SKM-1 treated with dmso at 0.1 percent for 144 hours (cell line): ENCODE measurements around the gene TMEM187.
A peak's percentile ranks its signal among the peaks of the same experiment; 100 is the strongest.

Experiments used
- DNase-seq: peaks from one replicate; lab custom pipeline; 2025; ENCODE audit not compliant: unreplicated experiment; lab: John Stamatoyannopoulos, UW

The TMEM187 gene

GRCh38 chrX:153972368-153973126, at the start of gene TMEM187:
Gene TMEM187, plus strand, starts transcription at chrX:153972754. Its CDS starts 9,309 bp downstream, at chrX:153982063.
- peak; percentile 73 for DNase-seq

DNA sequence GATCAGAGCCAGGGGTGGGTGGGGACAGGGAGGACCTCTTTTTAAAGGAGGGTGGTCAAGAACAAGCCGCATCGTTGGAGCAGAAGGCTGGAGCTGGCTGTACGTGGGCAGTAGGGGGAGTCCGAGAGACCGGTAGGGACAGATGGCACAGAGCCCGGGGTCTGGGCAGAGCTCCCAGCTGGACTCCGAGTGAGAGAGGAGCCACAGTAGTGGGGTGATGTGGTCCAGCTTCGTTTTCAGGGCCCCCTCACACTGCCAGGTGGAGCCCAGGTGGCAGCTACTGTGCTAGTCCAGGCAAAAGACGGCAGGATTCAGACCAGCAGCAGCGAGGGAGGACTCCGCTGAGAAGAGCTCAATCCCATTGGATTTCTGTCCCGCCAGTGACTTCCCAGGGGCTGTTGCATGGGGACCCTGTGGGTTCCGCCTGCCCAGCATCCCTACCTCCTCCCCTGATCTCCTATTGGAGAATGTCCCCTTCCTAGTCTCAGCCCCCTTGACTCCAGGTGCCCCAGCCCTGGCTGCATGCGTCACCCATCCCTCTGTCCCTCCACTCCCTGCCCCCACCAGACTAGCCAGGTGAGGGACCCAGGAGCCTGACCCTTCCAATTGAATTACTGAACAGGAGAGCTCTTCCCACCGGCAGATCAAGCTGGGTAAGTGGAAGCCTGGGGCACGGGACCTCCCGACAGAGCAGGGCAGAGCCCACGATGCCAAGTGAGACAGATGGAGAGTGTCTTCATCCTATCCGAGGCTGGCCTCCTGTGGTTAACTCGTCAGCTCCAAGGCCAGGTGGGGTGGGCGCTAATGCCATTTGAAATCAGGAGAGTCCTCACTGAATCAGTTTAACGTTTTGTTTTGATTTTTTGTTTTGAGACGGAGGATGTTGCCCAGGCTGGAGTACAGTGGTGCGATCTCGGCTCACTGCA, 49.4 kb upstream of the TMEM187 start:
- DNase-seq = no peak

DNA sequence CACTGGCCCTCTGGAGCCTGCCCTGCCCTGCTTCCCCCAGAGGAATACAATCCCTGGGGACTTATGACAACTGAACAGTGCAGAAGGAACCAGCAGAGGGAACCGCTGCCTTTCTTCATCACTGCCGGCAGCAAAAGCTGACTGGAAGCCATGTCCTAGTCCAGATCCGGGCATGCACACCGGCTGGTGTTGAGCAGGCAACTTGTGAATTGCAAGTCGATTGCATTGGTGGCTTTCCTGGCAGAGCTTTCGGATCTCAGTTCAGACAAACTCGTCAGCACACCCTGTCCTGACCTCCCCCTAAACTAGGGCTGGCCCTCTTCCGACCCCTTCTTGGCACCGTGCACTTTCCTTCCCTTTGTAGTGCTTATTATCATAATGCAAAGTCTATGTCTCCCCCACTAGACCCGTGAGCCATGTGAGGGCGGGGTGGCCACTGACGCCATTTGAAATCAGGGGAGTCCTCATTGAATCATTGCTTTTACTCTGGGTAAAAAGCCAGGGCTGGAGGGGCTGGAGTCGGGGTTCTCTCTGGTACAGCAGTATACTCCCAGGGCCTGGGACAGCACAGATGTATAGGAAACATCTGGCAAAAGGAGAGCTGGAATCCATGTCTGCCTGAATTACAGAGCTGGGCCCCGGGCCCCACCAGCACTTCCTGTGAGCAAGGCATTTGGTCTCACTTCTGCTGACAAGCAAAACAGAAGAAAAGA, 48.2 kb upstream of the TMEM187 start:
- no peak for DNase-seq

DNA sequence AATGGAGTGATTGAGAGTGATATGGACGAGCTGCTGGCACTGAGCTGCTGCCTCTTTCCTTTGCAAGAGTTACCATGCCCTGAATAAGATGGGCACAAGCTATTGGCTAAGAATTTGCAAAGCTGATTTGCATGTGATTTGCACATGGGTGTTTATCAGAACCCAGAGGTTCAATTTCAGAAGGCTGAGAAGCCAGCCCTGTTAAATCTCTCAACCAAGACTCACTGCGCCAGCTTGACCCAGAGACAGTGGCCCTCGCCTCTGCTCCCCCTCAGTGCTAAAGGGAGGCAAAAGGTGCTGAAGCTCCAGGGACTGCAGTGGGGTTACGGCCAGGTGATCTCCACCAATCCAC, 47.2 kb upstream of the TMEM187 start:
- no peak for DNase-seq

DNA sequence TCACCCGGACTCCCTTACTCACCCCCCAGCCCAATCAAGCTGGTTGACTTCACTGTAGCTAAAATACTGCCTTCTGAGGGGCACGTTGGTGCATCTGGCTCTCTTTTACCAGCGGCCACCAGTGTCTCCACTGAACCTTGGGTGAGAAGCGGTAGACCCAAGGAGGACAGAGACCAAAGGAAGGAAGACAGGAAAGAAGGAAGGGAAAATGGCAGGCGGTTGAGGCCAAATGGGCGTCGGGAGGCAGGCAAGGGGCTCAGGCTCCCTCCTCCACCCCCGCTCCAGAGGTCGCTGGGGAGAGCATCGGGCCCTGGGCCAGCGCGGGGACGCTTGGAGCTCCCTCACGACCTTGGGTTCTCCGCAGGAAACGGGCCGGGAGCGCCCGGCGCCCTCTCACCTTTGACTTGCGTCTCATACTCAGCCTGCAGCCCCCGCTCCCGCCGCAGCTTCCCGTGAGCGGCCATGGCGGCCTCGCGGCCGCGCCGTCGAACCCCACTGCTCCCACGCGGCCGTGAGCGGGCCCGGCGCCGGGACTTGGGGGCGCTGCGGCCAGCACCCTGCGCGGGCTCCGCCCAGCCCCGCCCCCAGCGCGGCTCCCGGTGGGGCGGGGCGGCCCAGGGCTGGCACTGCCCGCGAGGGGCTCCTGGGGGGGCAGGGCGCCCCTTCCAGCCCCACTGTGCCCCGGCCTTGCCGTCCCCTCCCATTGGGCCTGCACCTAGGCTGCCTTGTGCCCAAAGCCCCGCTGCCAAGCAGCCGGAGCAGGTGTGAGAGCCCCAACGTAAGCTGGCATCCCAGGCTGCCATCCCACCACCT, 46.6 kb upstream of the TMEM187 start, which contains the start of gene ARHGAP4:
ARHGAP4 (minus strand) TSS at position 526 of the 813 bp plus-strand sequence; CDS start at position 464, 62 bp downstream.
- DNase-seq = no peak

GRCh38 chrX:153926552-153926857, 46.0 kb upstream of the TMEM187 start:
- no peak for DNase-seq

GRCh38 chrX:153926858-153927671, 45.5 kb upstream of the TMEM187 start:
- DNase-seq = peak; percentile 88

- DNase-seq = no peak
Observed at GRCh38 chrX:153927672-153927921, 45.0 kb upstream of the TMEM187 start.

GRCh38 chrX:153927922-153928760, 44.4 kb upstream of the TMEM187 start:
- DNase-seq = peak; percentile 89

DNA sequence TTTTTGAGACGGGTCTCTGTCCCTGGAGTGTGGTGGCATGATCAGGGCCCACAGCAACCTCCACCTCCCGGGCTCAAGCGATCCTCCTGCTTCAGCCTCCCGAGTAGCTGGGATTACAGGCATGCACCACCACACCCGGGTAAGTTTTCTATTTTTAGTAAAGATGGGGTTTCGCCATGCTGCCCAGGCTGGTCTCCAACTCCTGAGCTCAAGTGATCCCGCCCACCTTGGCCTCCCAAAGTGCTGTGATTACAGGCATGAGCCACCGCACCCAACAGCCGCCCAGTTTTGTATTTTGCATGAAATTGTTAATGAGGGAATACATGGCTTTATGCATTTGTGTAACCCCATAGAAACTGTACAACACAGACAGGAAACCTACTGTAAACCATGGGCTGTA, 43.7 kb upstream of the TMEM187 start:
- no peak for DNase-seq

DNA sequence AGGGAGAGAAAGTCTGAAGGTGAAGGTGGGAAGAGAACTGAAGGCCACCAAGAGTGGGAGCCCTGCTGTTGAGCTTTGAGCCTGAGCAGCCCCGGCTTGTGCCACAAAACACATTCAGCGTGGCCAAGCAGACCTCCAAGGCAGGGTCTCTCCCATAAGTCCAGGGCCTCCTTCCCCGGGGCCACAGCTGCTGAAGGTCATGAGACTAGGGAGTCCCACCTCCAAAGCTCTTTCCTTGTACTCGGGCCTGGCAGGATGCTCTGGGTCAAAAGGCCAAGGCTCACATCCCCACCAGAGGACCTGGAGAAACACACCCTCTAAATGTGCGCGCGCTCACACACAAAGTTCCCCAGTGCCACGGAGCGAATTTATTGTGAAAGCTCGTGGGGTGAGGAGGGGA, 43.0 kb upstream of the TMEM187 start:
- no peak for DNase-seq

GRCh38 chrX:153930011-153930910, 42.3 kb upstream of the TMEM187 start:
- no peak for DNase-seq

- DNase-seq = no peak
Observed at GRCh38 chrX:153931151-153931550, 41.4 kb upstream of the TMEM187 start.

- no peak for DNase-seq
Observed at GRCh38 chrX:153931748-153932147, 40.8 kb upstream of the TMEM187 start.

DNA sequence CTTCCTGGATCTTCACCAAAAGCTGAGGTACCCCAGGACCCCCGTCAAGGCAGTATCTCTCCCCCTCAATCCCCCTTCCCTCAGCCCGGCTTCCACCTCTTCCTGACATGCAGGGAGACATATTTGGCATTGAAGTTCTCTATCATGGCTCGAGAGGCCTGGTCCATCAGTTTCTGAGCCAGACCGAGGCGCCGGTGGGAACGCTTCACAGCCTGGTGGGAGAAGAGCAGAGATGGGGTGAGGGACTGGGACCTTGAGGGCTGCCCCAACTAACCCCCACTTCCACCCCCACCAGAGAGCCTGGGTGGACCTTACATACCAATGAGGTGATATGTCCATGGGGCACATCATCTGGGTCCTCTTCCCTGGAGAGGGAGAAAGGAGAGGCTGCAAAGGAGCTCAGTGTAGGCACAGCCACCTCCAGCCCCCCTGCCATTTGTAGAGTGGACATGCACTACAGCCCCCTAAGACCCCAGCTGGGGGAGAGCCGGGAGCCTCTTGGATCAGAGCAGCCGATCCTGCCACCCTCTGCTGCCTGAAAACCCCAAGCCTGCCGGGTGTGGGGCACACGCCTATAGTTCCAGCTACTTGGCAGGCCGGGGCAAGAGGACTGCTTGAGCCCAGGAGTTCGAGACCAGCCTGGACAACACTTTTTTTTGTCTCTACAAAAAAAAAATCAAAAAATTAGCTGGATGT, 40.2 kb upstream of the TMEM187 start:
- no peak for DNase-seq

GRCh38 chrX:153933748-153934147, 38.8 kb upstream of the TMEM187 start:
- DNase-seq = no peak

- DNase-seq = no peak
Observed at GRCh38 chrX:153934148-153934761, 38.3 kb upstream of the TMEM187 start.
